Measurements from ENCODE around the gene BRD1.

BRD1 gene

GRCh38 chr22:49756201-49756600 lies 71.5 kb downstream of the BRD1 start:
- in situ Hi-C loops (cut with HindIII; ENCODE audit: low sequenced_read_pairs), result loop anchor here (5.0 kb wide), 1 partner anchor 36 kb away; no protein-coding TSS in a partner anchor

GRCh38 chr22:49755631-49756001 lies 72.1 kb downstream of the BRD1 start:
- in situ Hi-C loops (cut with HindIII; ENCODE audit: low sequenced_read_pairs), result loop anchor here (5.0 kb wide), 1 partner anchor 37 kb away; no protein-coding TSS in a partner anchor

- in situ Hi-C loops (cut with HindIII; ENCODE audit: low sequenced_read_pairs), result loop anchor here (5.0 kb wide), 1 partner anchor 37 kb away; no protein-coding TSS in a partner anchor
Measured at GRCh38 chr22:49754696-49755630, 72.7 kb downstream of the BRD1 start.

- in situ Hi-C loops (cut with HindIII; ENCODE audit: low sequenced_read_pairs), result no loop called here
Measured at GRCh38 chr22:49753961-49754695, 73.5 kb downstream of the BRD1 start.

GRCh38 chr22:49753276-49753890 lies 74.3 kb downstream of the BRD1 start:
- in situ Hi-C loops (cut with HindIII; ENCODE audit: low sequenced_read_pairs), result no loop called here

GRCh38 chr22:49752598-49753091 lies 75.0 kb downstream of the BRD1 start:
- in situ Hi-C loops (cut with HindIII; ENCODE audit: low sequenced_read_pairs), result no loop called here

- in situ Hi-C loops (cut with HindIII; ENCODE audit: low sequenced_read_pairs), result no loop called here
Measured at GRCh38 chr22:49751966-49752597, 75.6 kb downstream of the BRD1 start.

- in situ Hi-C loops (cut with HindIII; ENCODE audit: low sequenced_read_pairs), result no loop called here
Measured at GRCh38 chr22:49751318-49751965, 76.2 kb downstream of the BRD1 start.

- in situ Hi-C loops (cut with HindIII; ENCODE audit: low sequenced_read_pairs), result no loop called here
Measured at GRCh38 chr22:49749885-49750510, 77.7 kb downstream of the BRD1 start.

GRCh38 chr22:49749227-49749626 lies 78.4 kb downstream of the BRD1 start:
- in situ Hi-C loops (cut with HindIII; ENCODE audit: low sequenced_read_pairs), result no loop called here

- in situ Hi-C loops (cut with HindIII; ENCODE audit: low sequenced_read_pairs), result no loop called here
Measured at GRCh38 chr22:49748514-49748913, 79.2 kb downstream of the BRD1 start.

- in situ Hi-C loops (cut with HindIII; ENCODE audit: low sequenced_read_pairs), result no loop called here
Measured at GRCh38 chr22:49747716-49748115, 80.0 kb downstream of the BRD1 start.

GRCh38 chr22:49747130-49747529 lies 80.5 kb downstream of the BRD1 start:
- in situ Hi-C loops (cut with HindIII; ENCODE audit: low sequenced_read_pairs), result no loop called here

- in situ Hi-C loops (cut with HindIII; ENCODE audit: low sequenced_read_pairs), result no loop called here
Measured at GRCh38 chr22:49746065-49746464, 81.6 kb downstream of the BRD1 start.

- in situ Hi-C loops (cut with HindIII; ENCODE audit: low sequenced_read_pairs), result no loop called here
Measured at GRCh38 chr22:49740242-49740641, 87.4 kb downstream of the BRD1 start.

GRCh38 chr22:49739138-49739537 lies 88.5 kb downstream of the BRD1 start:
- in situ Hi-C loops (cut with HindIII; ENCODE audit: low sequenced_read_pairs), result no loop called here

GRCh38 chr22:49738566-49738965 lies 89.1 kb downstream of the BRD1 start:
- in situ Hi-C loops (cut with HindIII; ENCODE audit: low sequenced_read_pairs), result no loop called here

- in situ Hi-C loops (cut with HindIII; ENCODE audit: low sequenced_read_pairs), result no loop called here
Measured at GRCh38 chr22:49738006-49738405, 89.7 kb downstream of the BRD1 start.

GRCh38 chr22:49737101-49737551 lies 90.5 kb downstream of the BRD1 start:
- in situ Hi-C loops (cut with HindIII; ENCODE audit: low sequenced_read_pairs), result no loop called here

GRCh38 chr22:49736538-49736937 lies 91.1 kb downstream of the BRD1 start:
- in situ Hi-C loops (cut with HindIII; ENCODE audit: low sequenced_read_pairs), result no loop called here

Measured in endothelial cell of hepatic sinusoid (primary cell).